ENCODE results near the gene DLK1. TPM values are rescaled to one million over a fixed set of nuclear protein-coding genes. Genes with fewer than 3 reads are reported as not detected.

Gene DLK1
- total RNA-seq, 1 donor: 0.27 TPM

GRCh38 chr14:100711493-100711892 is 15.2 kb upstream of the DLK1 start:
- DNase-seq (ENCODE audit: low read depth in 2 of 3, low spot score in 2 of 3): peak in 2 of 3 donors; percentile 74 to 76

DNA sequence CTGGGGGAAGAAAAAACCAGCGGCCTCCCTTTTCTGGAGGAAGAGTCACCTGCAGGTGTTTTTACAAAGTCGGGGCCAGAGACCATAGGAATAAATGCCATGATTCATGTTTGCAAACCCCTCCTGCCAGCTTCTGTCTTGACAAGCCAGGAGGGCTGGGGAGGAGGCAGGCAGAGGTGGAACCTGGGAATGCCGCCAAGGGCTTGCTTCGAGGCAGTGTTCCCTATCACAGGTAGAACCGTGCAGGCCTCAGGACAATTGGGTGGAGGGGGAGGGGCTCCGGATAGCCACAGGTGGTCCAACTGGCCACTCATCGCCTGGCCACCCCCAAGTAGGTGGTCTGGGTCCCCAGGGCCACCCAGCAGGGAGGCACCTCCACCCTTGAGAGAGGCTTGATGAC is 14.2 kb upstream of the DLK1 start:
- no peak for DNase-seq (ENCODE audit: low read depth in 2 of 3, low spot score in 2 of 3)

DNA sequence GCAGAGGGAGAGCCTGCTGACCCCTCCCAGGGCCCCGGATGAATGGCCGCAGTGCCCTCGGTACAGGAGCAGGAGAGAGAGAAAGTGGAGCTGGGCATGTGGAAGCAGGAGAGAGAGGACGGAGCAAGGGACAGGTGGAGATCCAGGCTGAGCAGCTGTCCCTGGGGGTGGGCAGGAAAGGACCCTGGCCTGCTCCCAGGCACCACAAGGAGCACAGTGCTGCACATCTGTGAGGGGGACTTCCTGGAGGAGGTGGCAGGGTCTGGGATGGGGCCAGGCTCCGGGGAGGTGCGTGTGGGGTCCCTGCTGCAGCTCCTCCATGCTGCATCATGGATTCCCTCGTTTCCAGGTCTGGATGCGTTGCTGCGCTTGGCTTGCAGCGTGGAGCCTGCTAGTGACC is 13.0 kb upstream of the DLK1 start:
- DNase-seq (ENCODE audit: low read depth in 2 of 3, low spot score in 2 of 3): no peak

- DNase-seq (ENCODE audit: low read depth in 2 of 3, low spot score in 2 of 3): peak in 2 of 3 donors; percentile 49 to 55
Measured at GRCh38 chr14:100714258-100714892, 12.3 kb upstream of the DLK1 start.

- DNase-seq (ENCODE audit: low read depth in 2 of 3, low spot score in 2 of 3): no peak
Measured at GRCh38 chr14:100715332-100715731, 11.4 kb upstream of the DLK1 start.

- DNase-seq (ENCODE audit: low read depth in 2 of 3, low spot score in 2 of 3): no peak
Measured at GRCh38 chr14:100715803-100716202, 10.9 kb upstream of the DLK1 start.

DNA sequence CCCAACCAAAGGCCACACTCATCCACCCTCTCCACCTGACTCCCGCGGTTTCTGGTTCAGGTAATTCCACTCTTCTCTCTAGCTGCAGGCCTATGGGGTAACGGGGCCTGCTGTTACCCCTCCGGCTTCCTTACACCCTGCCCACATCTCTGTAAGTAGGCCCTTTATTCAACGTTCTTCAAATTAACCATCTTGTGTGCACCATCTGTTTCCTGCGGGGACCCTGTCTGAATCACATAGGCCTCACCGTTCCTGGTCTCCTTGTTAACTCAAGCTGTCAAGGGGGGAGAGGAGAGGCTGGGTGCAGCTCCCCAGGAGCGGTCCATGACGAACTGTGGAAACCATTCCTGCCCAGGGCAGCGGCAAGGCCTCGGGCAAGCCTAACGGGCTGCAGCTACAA is 9.3 kb upstream of the DLK1 start:
- peak in 2 of 3 donors; percentile 90 to 93 for DNase-seq (ENCODE audit: low read depth in 2 of 3, low spot score in 2 of 3)

- DNase-seq (ENCODE audit: low read depth in 2 of 3, low spot score in 2 of 3): no peak
Measured at GRCh38 chr14:100719976-100720520, 6.6 kb upstream of the DLK1 start.

DNA sequence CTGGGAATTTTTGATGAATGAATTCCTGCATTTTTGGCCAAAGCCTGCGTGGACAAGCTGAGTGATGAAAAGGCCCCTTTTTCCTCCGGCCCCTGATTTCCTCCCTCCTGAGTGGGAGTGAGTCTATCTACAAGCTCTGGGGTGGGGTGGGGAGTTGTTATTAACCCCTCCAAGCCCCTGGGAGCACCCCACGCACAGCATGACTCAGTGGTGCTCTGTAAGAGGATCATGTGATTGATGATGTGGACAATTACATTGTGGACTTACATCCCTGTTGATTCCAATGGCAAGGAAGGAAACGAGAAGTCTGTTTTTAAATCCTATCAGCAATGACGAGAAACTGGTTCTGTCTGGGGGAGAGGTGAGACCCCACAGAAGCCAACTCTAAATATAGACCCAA is 5.1 kb upstream of the DLK1 start:
- no peak for DNase-seq (ENCODE audit: low read depth in 2 of 3, low spot score in 2 of 3)

GRCh38 chr14:100722367-100722766 is 4.3 kb upstream of the DLK1 start:
- DNase-seq (ENCODE audit: low read depth in 2 of 3, low spot score in 2 of 3): no peak

DNA sequence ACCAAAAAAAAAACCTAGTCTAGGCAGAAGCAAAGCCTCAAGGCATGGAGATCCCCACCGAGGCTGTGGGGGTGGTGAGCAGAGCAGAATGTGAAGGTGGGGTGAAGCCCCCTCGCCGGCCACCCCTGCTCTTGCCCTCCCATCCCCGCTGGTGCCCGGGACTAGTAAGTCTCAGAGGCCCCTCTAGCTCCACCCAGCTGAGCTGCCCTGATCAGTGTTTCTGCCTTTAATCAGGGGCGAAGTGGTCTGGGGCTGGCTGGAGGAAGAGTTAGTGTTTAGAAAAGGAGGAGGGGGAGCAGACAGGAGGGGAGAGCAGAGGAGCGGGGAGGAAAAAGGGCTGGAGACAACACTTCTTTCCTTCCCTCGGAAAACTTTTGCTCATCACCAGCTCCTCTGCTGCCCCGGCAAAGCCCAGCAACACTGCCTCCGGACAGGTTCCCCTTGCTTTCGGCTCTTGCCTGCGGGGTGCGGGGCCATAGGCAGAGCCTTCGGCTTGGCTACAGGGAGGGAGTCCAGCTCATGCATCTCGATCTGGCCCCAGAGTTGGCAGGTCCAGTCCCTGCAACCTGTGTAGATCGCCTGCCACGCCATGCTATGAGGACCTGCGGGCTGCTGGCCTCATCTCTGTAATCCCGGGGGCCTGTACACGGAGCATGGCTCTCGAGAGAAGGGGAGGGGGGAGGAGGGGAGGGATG is 3.4 kb upstream of the DLK1 start:
- no peak for DNase-seq (ENCODE audit: low read depth in 2 of 3, low spot score in 2 of 3)

DNA sequence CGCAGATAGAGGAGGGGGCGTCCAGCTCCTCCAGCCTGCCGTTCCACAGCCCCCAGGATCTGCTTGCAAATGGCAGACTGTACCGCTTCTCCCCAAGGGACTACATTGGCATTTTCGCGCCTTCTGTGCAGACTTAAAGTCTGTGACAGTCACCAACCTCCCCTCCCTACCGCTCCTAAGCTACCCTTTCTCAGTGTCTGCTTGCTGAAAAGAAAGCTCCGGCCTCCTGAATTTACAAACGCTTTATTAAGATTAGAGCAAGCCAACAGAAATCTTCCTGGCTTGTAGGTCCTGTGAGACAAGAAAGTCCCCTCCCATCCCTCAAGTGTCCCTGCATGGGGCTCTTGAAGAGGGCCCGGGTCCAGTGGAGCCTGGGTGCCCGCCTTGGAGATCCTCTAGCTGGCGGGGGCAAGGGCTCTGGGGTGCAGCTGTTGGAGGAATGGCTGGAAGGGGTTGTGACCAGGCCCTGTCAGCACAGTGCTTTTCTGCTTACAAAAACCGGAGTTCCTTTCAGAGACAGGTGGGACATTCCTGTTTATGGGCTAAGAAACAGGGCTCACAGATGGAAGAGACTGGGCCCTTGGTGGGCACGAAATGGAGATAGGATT is 2.8 kb upstream of the DLK1 start:
- no peak for DNase-seq (ENCODE audit: low read depth in 2 of 3, low spot score in 2 of 3)

DNA sequence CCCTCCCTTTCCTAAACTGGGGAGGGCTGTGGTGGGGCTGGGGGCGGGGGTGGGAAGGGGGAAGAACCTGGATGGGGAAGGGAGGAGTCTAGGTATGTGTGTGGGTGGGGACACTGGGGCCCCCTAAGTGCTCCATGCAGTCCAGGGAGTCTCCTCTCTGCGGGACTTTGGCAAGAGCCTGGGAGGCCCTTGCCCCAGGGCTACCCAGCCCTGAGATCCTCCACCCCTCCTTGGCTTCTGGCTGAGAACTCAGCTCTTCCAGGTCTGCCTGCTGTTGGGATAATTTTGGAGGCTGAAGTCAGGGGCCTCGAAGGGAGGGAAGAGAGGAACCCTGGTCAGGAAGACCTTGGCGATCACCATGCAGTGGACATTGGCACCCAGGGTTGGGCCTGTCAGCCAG is 2.2 kb upstream of the DLK1 start:
- DNase-seq (ENCODE audit: low read depth in 2 of 3, low spot score in 2 of 3): no peak

DNA sequence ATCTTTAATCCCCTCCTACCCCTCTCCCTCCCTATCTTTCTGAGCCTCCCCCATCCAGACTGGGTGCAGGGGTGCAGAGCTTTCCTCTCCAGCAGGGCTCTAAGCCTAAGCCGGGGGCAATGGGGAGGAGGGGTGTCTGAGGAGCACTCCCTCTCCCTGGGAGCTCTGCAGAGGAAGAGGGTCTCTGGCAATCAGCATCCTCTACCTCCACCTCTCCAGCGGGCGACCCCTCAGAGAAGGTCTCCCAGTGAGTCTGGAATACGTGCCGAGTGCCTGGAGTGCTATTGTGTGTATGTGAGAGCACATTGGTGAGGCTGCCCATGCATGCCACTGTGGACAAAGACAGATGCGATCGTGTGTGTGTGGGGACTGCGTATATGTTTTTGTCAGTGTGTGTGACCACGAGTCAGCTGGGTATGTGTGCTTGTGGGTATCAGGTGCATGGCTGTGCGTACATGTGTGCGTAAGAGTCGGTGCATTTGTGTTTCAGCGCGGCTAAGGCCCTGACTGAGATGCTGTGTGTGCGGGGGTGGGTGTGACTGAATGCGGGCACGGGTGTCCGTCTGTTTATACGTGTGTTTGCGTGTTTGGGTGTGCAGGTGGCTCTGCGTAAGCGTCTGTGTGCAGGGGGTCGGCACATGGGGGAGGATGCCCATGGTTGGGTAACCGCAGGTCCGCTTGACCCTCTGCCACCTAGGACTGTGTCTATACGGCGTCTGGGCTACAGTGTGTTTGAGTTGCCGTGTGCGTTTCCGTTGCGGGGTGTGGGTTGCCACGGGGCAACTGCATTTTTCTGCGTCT is 905 bp upstream of the DLK1 start:
- no peak for DNase-seq (ENCODE audit: low read depth in 2 of 3, low spot score in 2 of 3)

- DNase-seq (ENCODE audit: low read depth in 2 of 3, low spot score in 2 of 3): peak in 1 of 3 donors; percentile 17
Measured at GRCh38 chr14:100727086-100727872, 587 bp downstream of the DLK1 start.

- no peak for DNase-seq (ENCODE audit: low read depth in 2 of 3, low spot score in 2 of 3)
Measured at GRCh38 chr14:100727873-100728240, 1.2 kb downstream of the DLK1 start.

GRCh38 chr14:100728962-100729361 is 2.3 kb downstream of the DLK1 start:
- DNase-seq (ENCODE audit: low read depth in 2 of 3, low spot score in 2 of 3): no peak

- no peak for DNase-seq (ENCODE audit: low read depth in 2 of 3, low spot score in 2 of 3)
Measured at GRCh38 chr14:100729982-100730381, 3.3 kb downstream of the DLK1 start.

DNA sequence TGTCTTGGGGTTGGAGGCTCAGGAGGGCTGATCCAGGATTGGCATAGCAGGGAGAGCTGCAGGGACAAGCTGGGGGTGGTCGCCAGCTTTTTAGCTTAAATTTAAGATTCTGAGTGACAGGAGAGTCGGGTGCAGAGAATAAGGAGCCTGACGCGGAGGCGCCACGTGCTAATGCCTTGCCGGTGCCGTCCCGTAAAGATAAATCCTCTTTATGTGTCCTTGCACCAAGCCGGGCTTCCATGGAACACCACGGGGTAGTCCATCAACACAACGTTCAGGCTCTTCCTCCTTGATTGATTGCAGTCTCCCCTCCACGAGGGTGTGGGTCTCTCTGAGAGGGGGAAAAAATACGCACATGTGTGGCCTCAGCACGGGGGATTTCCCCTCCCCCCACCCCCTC is 3.9 kb downstream of the DLK1 start:
- no peak for DNase-seq (ENCODE audit: low read depth in 2 of 3, low spot score in 2 of 3)

DNA sequence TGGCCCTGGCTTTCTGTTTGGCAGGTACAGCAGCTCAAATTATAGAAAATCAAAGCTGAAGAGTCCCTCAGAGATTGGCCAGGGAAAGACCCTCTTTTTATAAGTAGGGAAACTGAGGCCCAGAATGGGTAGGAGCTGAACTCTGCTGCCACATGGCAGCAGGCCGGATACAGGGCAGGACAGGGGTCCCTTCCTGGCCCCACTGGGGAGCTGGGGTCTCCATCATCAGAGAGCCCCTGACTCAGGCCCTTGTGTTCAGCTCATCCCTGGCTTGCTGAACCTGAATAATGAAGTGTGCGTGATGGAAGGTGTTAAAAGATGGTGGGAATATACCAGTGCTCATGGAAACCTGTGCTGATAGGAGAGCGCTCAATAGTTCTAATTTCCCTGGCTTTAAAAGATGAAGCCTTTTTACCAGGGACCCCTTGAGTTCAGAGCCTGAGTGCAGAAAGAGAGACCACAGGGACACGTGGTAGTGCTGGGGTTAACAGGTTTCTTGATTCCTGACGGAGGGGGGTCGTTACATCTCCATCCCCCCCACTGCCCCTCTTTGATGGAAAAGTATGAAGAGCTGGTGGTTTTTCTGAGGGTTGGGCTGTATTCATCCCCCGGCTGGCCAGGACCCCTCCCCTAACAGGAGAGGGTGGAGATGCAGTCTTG is 4.4 kb downstream of the DLK1 start:
- DNase-seq (ENCODE audit: low read depth in 2 of 3, low spot score in 2 of 3): no peak

Measured in hematopoietic multipotent progenitor cell (in vitro differentiated cells).